CD4-positive, alpha-beta T cell (primary cell): ENCODE measurements around the gene DIAPH2. TPM values are rescaled to one million over a fixed set of nuclear protein-coding genes. Genes with fewer than 3 reads are reported as not detected.

Source experiments
- ATAC-seq: fragments of 200-7000 bp; cut with Tn5 transposase; one replicate; pipeline ENCODE4 v1.10.0; 2022; ENCODE audit warnings: mild to moderate bottlenecking; ENCODE audit not compliant: poor library complexity
- CTCF ChIA-PET: fragments of 350-600 bp; sonication (Branson Sonifier 250); formaldehyde crosslinking; loops from one replicate; lab custom pipeline; 2021; ENCODE audit warnings: antibody characterized with exemption, inconsistent platforms; lab: Charles Lee
- POLR2A ChIA-PET: fragments of 350-600 bp; sonication (Branson Sonifier 250); formaldehyde crosslinking; loops from one replicate; lab custom pipeline; 2021; ENCODE audit warnings: antibody characterized with exemption, inconsistent platforms; lab: Charles Lee
- DNase-seq, 14 experiments: peaks; one replicate each; pipeline ENCODE4 v3.0.0-alpha.2; 2013 to 2020; ENCODE audit warnings: mixed read lengths in 2 of 14
- H3K27ac ChIP-seq, 2 donors: one replicate each; pipeline versions ENCODE4 v1.5.1 to v1.7.0; 2013; ENCODE audit warnings: low read length in 2 of 2, low read depth in 1 of 2, mild to moderate bottlenecking in 1 of 2
- H3K27me3 ChIP-seq, 2 experiments: 1 replicate in 1 of 2; 2 replicates in 1 of 2; pipeline versions ENCODE4 v1.6.1 to v1.7.0; 2013; ENCODE audit warnings: low read length in 2 of 2, control low read depth in 1 of 2, mild to moderate bottlenecking in 1 of 2, moderate library complexity in 1 of 2; ENCODE audit not compliant: insufficient read depth in 2 of 2, control insufficient read depth in 1 of 2
- H3K36me3 ChIP-seq: one replicate; pipeline ENCODE4 v1.6.1; 2013; ENCODE audit warnings: low read length, control low read depth; ENCODE audit not compliant: insufficient read depth
- H3K4me1 ChIP-seq: one replicate; pipeline ENCODE4 v1.6.1; 2013; ENCODE audit warnings: low read length, control low read depth; ENCODE audit not compliant: insufficient read depth
- H3K4me3 ChIP-seq: one replicate; pipeline ENCODE4 v1.5.1; 2013; ENCODE audit warnings: mild to moderate bottlenecking, low read length, moderate library complexity
- H3K9me3 ChIP-seq, 2 experiments: 1 replicate in 1 of 2; 2 replicates in 1 of 2; pipeline versions ENCODE4 v1.6.1 to v1.7.0; 2013; ENCODE audit warnings: low read length in 2 of 2, mild to moderate bottlenecking in 2 of 2, control low read depth in 1 of 2, moderate library complexity in 1 of 2; ENCODE audit not compliant: control insufficient read depth in 1 of 2, insufficient read depth in 1 of 2
- H3K27ac Mint-ChIP-seq: one replicate; pipeline ENCODE4 v1.8.0; 2020; ENCODE audit warnings: mixed read lengths
- H3K27me3 Mint-ChIP-seq: one replicate; pipeline ENCODE4 v1.8.0; 2021; ENCODE audit warnings: mixed read lengths
- H3K36me3 Mint-ChIP-seq: one replicate; pipeline ENCODE4 v1.8.0; 2021; ENCODE audit warnings: low read depth, mixed read lengths
- H3K4me1 Mint-ChIP-seq: one replicate; pipeline ENCODE4 v1.8.0; 2021; ENCODE audit warnings: low read depth, mixed read lengths
- H3K4me3 Mint-ChIP-seq: one replicate; pipeline ENCODE4 v1.8.0; 2020; ENCODE audit warnings: mild to moderate bottlenecking, mixed read lengths
- H3K9me3 Mint-ChIP-seq: one replicate; pipeline ENCODE4 v1.8.0; 2020; ENCODE audit warnings: mixed read lengths
- intact Hi-C, 2 experiments: fragments of 100-400 bp; cut with DNase I in 1 of 2; cut with micrococcal nuclease in 1 of 2; formaldehyde crosslinking; loops; one replicate each; pipeline versions ENCODE4 v1.15.1 to v1.9.0; 2023 to 2025; cut with DNase I, micrococcal nuclease
- total RNA-seq, 174 experiments: library from RNA in 2 of 174; stranded (reverse) in 2 of 174; gene quantifications; one replicate each; pipeline ENCODE4 v1.2.3 and lab custom pipeline; 2021 to 2026
- TF ChIP-seq, protein P1 (sequence below): fragments of 200-600 bp; IDR thresholded peaks from one replicate; pipeline ENCODE4 v1.8.0; 2022; ENCODE audit warnings: antibody characterized with exemption, mild to moderate bottlenecking

Gene DIAPH2
- total RNA-seq, 2 experiments from 2014 or later = 11.4 to 11.7 TPM

DNA sequence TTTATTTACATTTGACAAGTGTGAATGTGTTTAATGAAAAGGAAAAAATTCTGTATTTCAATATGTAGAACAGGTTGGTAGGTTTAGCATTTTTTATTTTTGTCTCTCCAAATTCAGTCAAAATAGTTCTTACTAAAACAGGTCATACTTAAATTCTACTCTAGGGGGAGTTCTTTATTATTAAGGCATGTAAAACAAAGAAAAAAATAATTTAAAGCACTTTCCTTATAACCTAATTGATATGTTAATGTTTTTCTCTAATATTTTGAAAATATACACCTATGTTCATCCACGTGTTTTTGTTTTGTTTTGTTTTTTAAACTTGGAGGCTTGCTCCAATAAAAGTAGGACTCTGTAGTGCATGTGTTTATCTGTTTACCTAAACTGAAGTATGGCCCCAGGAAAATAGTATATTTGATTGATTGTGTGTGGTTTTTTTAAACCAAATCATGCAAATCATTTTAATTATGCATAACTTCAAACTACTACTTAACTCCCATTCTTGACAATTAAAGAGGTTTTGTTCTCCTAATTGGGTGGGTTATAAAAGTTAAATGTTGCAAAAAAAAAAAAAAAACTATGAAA, 761.7 kb downstream of the DIAPH2 start:
- TF ChIP-seq, protein P1, sequence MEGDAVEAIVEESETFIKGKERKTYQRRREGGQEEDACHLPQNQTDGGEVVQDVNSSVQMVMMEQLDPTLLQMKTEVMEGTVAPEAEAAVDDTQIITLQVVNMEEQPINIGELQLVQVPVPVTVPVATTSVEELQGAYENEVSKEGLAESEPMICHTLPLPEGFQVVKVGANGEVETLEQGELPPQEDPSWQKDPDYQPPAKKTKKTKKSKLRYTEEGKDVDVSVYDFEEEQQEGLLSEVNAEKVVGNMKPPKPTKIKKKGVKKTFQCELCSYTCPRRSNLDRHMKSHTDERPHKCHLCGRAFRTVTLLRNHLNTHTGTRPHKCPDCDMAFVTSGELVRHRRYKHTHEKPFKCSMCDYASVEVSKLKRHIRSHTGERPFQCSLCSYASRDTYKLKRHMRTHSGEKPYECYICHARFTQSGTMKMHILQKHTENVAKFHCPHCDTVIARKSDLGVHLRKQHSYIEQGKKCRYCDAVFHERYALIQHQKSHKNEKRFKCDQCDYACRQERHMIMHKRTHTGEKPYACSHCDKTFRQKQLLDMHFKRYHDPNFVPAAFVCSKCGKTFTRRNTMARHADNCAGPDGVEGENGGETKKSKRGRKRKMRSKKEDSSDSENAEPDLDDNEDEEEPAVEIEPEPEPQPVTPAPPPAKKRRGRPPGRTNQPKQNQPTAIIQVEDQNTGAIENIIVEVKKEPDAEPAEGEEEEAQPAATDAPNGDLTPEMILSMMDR = no peak
- no peak overlapping the region for H3K27ac ChIP-seq
- CTCF ChIA-PET = no interaction called here

DNA sequence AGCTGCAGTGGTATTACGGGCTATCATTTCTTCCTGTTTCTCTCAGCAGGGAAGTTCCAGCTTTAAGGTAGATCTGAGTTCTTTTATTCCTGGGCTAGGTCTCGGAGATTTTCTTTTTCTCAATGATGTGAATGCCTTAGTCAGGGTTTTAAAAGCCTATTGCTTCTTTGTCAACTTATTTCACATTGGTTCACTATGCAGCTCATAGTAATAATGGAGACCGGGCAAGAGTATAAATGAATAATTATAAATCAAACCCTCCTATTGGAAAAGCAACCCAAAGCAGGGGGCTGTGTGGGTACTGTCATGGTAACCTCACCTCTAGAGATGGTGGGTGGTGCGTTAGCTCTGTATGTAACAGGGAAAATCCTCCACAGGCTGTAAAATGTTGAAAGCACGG, 762.7 kb downstream of the DIAPH2 start:
- H3K36me3 Mint-ChIP-seq = no peaks in the 10 kb centered on the region
- Histone ChIP-seq H3K27ac (no peak overlapping the region), H3K9me3 (no peaks in the 10 kb centered on the region), H3K4me3 (no peak overlapping the region), H3K27me3 (no peaks in the 10 kb centered on the region), H3K4me1 (no peaks in the 10 kb centered on the region), H3K36me3 (no peaks in the 10 kb centered on the region)
- ChIA-PET POLR2A (no interaction called here), CTCF (interaction anchor here (2.0 kb wide), 1 partner anchor 10 kb away, joined by 6 read pairs; no protein-coding TSS in a partner anchor)
- ATAC-seq (no peak), DNase-seq (no peak)
- H3K4me3 Mint-ChIP-seq = no peak overlapping the region
- no peak overlapping the region for H3K27ac Mint-ChIP-seq
- H3K4me1 Mint-ChIP-seq = no peaks in the 10 kb centered on the region
- no peaks in the 10 kb centered on the region for H3K9me3 Mint-ChIP-seq
- H3K27me3 Mint-ChIP-seq = no peaks in the 10 kb centered on the region
- TF ChIP-seq, protein P1 = no peak
- intact Hi-C loops = no loop called here

More for the DNA sequence above, 761.7 kb downstream of the DIAPH2 start:
- POLR2A ChIA-PET = no interaction called here
- Mint-ChIP-seq H3K27ac (no peak overlapping the region), H3K36me3 (no peaks in the 10 kb centered on the region), H3K4me3 (no peak overlapping the region), H3K4me1 (no peaks in the 10 kb centered on the region), H3K9me3 (no peaks in the 10 kb centered on the region), H3K27me3 (no peaks in the 10 kb centered on the region)
- DNase-seq (no peak), ATAC-seq (no peak)
- Histone ChIP-seq H3K36me3 (no peaks in the 10 kb centered on the region), H3K4me1 (no peaks in the 10 kb centered on the region), H3K27me3 (no peaks in the 10 kb centered on the region), H3K9me3 (no peaks in the 10 kb centered on the region), H3K4me3 (no peak overlapping the region)
- intact Hi-C loops = no loop called here

DNA sequence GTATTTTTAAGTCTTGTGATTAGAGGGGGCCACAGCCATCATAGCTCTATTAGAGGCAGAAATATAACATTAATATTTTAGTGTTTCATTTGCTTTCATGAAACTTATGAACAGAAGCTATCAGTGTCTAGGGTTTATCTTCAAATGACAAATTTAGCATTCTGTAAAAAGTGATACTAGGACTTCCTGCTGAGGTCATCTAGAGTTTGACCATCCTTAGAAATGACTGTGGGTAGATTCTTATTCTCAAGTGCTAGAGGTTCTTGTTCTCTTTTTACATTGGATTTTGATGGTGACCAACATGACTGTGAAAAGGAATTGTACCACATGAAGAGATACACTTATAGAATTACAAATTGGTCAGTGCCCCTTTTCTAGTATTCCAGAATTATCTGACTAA, 767.6 kb downstream of the DIAPH2 start:
- no peaks in the 10 kb centered on the region for H3K4me1 Mint-ChIP-seq
- no peaks in the 10 kb centered on the region for H3K9me3 Mint-ChIP-seq
- CTCF ChIA-PET = interaction anchor here (0.5 kb wide), 1 partner anchor 18 kb away, joined by 3 read pairs; no protein-coding TSS in a partner anchor
- ATAC-seq (no peak), DNase-seq (no peak)
- POLR2A ChIA-PET = no interaction called here
- no peak overlapping the region for H3K4me3 Mint-ChIP-seq
- no peaks in the 10 kb centered on the region for H3K36me3 ChIP-seq
- H3K27me3 ChIP-seq = no peaks in the 10 kb centered on the region
- no peaks in the 10 kb centered on the region for H3K9me3 ChIP-seq
- H3K27ac Mint-ChIP-seq = no peak overlapping the region
- no peaks in the 10 kb centered on the region for H3K36me3 Mint-ChIP-seq
- H3K4me1 ChIP-seq = no peaks in the 10 kb centered on the region
- no peaks in the 10 kb centered on the region for H3K27me3 Mint-ChIP-seq
- intact Hi-C loops = no loop called here
- TF ChIP-seq, protein P1 = no peak
- H3K27ac ChIP-seq = no peak overlapping the region
- H3K4me3 ChIP-seq = no peak overlapping the region
